Keratinocyte (primary cell): ENCODE data around the gene FBP1. TPM values are rescaled to one million over a fixed set of nuclear protein-coding genes. Genes with fewer than 3 reads are reported as not detected.

Experiments
- DNase-seq: peaks from one replicate; pipeline ENCODE4 v3.0.0-alpha.2; 2011; ENCODE audit warnings: low read depth, missing footprints, low spot score
- FAIRE-seq: peaks from 2 replicates; lab custom pipeline; 2011; peaks lifted over from hg19 to GRCh38; lab: Jason Lieb, UNC
- H2AFZ ChIP-seq: 2 replicates; pipeline ENCODE4 v1.6.0; 2012; ENCODE audit warnings: low read length, control low read depth, inconsistent platforms; ENCODE audit not compliant: control insufficient read depth
- H3K27ac ChIP-seq: 2 replicates; pipeline ENCODE4 v1.5.1; 2011; ENCODE audit warnings: low read length; ENCODE audit not compliant: control insufficient read depth, insufficient read depth
- H3K27me3 ChIP-seq: 3 replicates; pipeline ENCODE4 v1.6.0; 2011; ENCODE audit warnings: low read length; ENCODE audit not compliant: control insufficient read depth, insufficient read depth; ENCODE audit errors: extremely low read depth
- H3K36me3 ChIP-seq, 2 experiments: 2 replicates in 1 of 2; 3 replicates in 1 of 2; pipeline ENCODE4 v1.5.1; 2011; ENCODE audit warnings: low read length in 2 of 2, mild to moderate bottlenecking in 1 of 2; ENCODE audit not compliant: control insufficient read depth in 2 of 2, insufficient read depth in 2 of 2; ENCODE audit errors: extremely low read depth in 1 of 2
- H3K4me1 ChIP-seq: 3 replicates; pipeline ENCODE4 v1.5.1; 2011; ENCODE audit warnings: low read length; ENCODE audit not compliant: control insufficient read depth, insufficient read depth; ENCODE audit errors: extremely low read depth
- H3K4me2 ChIP-seq: 3 replicates; pipeline ENCODE4 v1.6.0; 2011; ENCODE audit warnings: low read depth, low read length; ENCODE audit not compliant: control insufficient read depth, insufficient read depth; ENCODE audit errors: extremely low read depth
- H3K4me3 ChIP-seq, 3 experiments: fragments of 200-600 bp in 1 of 3; sonication (generic) in 1 of 3; 2 replicates in 2 of 3; 3 replicates in 1 of 3; pipeline ENCODE4 v1.5.1; 2011 to 2016; ENCODE audit warnings: low read length in 3 of 3, mild to moderate bottlenecking in 3 of 3, control low read depth in 2 of 3, inconsistent platforms in 1 of 3, low read depth in 1 of 3, mixed read lengths in 1 of 3, mixed run types in 1 of 3, moderate library complexity in 1 of 3; ENCODE audit not compliant: control insufficient read depth in 2 of 3, insufficient read depth in 2 of 3; ENCODE audit errors: extremely low read depth in 1 of 3
- H3K79me2 ChIP-seq: 2 replicates; pipeline ENCODE4 v1.6.0; 2012; ENCODE audit warnings: low read length; ENCODE audit not compliant: control insufficient read depth, insufficient read depth
- H3K9ac ChIP-seq: 3 replicates; pipeline ENCODE4 v1.6.0; 2011; ENCODE audit warnings: low read length; ENCODE audit not compliant: control insufficient read depth, insufficient read depth; ENCODE audit errors: extremely low read depth
- H3K9me1 ChIP-seq: 3 replicates; pipeline ENCODE4 v1.6.0; 2011; ENCODE audit warnings: low read length; ENCODE audit not compliant: control insufficient read depth, insufficient read depth; ENCODE audit errors: extremely low read depth
- H3K9me3 ChIP-seq: 2 replicates; pipeline ENCODE4 v1.5.1; 2012; ENCODE audit warnings: low read depth, low read length; ENCODE audit not compliant: control insufficient read depth
- H4K20me1 ChIP-seq: 3 replicates; pipeline ENCODE4 v1.6.0; 2011; ENCODE audit warnings: low read length; ENCODE audit not compliant: control insufficient read depth, insufficient read depth; ENCODE audit errors: extremely low read depth
- CTCF ChIP-seq, 3 experiments: IDR thresholded peaks in 1 of 3; conservative IDR thresholded peaks in 1 of 3; optimal IDR thresholded peaks in 1 of 3; 2 replicates in 2 of 3; 3 replicates in 1 of 3; pipeline versions ENCODE3 to v1.5.1; 2011; ENCODE audit warnings: low read length in 3 of 3, mild to moderate bottlenecking in 3 of 3, moderate library complexity in 2 of 3, control low read depth in 1 of 3, inconsistent platforms in 1 of 3; ENCODE audit not compliant: insufficient read depth in 2 of 3; ENCODE audit errors: extremely low read depth in 1 of 3
- EZH2 ChIP-seq: IDR thresholded peaks from one replicate; pipeline ENCODE4 v1.6.1; 2012; ENCODE audit warnings: inconsistent platforms, mild to moderate bottlenecking, low read length, moderate library complexity
- dilution Hi-C: fragments of 300-500 bp; cut with MboI; formaldehyde crosslinking; loops from one replicate; pipeline ENCODE4 v1.7.0; 2020; ENCODE audit warnings: low sequenced_read_pairs; ENCODE audit not compliant: extremely low pct_ligation_motif_present
- polyA plus RNA-seq, 5 experiments: library from polyadenylated mRNA; depleted of rRNA in 3 of 5; stranded (reverse) in 3 of 5; stranded (forward) in 1 of 5; unstranded in 1 of 5; fragments of >200 nt; gene quantifications; 1 replicate in 1 of 5; 2 replicates in 3 of 5; 3 replicates in 1 of 5; pipeline versions ENCODE4 v1.2.1 to v1.2.3, GENCODE V29; 2011 to 2012; ENCODE audit warnings: missing spikeins in 2 of 5, low read depth in 1 of 5, low replicate concordance in 1 of 5

Gene FBP1
- polyA plus RNA-seq, 1 donor (not counting 4 experiments of a cell fraction or from before 2014, with no cell fraction given): 0.16 TPM

- no peak overlapping the region for H3K9ac ChIP-seq
- no peaks in the 10 kb centered on the region for H3K9me1 ChIP-seq
- H3K9me3 ChIP-seq: no peaks in the 10 kb centered on the region
- H2AFZ ChIP-seq: no peak overlapping the region
- H3K4me3 ChIP-seq: no peak overlapping the region
- dilution Hi-C loops: no loop called here
- no peak overlapping the region for H3K27ac ChIP-seq
- no peak overlapping the region for H3K4me2 ChIP-seq
- no peaks in the 10 kb centered on the region for H3K79me2 ChIP-seq
- FAIRE-seq (peak; percentile 71), DNase-seq (no peak)
- no peak for TF ChIP-seq EZH2
- no peaks in the 10 kb centered on the region for H3K36me3 ChIP-seq
- H4K20me1 ChIP-seq: no peaks in the 10 kb centered on the region
- no peaks in the 10 kb centered on the region for H3K27me3 ChIP-seq
- H3K4me1 ChIP-seq: peaks cover 24% of the 10 kb centered on the region
Measured at GRCh38 chr9:94632737-94633136, 6.6 kb downstream of the FBP1 start.

- H3K27ac ChIP-seq: no peak overlapping the region
Measured at GRCh38 chr9:94631599-94631998, 7.7 kb downstream of the FBP1 start.

More at GRCh38 chr9:94631599-94631998, 7.7 kb downstream of the FBP1 start:
- dilution Hi-C loops: no loop called here
- no peak overlapping the region for H3K9ac ChIP-seq
- H3K9me3 ChIP-seq: no peaks in the 10 kb centered on the region
- DNase-seq: no peak
- no peaks in the 10 kb centered on the region for H3K79me2 ChIP-seq
- H3K4me2 ChIP-seq: peak overlapping the region; percentile 76
- H3K4me1 ChIP-seq: peaks cover 24% of the 10 kb centered on the region
- peak; percentile 48 for FAIRE-seq
- no peaks in the 10 kb centered on the region for H3K27me3 ChIP-seq
- peak overlapping the region; percentile 89 for H2AFZ ChIP-seq
- no peaks in the 10 kb centered on the region for H4K20me1 ChIP-seq
- no peak for TF ChIP-seq CTCF (optimal IDR thresholded peaks at IDR 0.05 in 1 of 3, IDR thresholded peaks at IDR 0.05 in 1 of 3, conservative IDR thresholded peaks at IDR 0.05 in 1 of 3; ENCODE audit: extremely low read depth in 1 of 3, insufficient read depth in 2 of 3, low read length in 3 of 3)
- TF ChIP-seq EZH2: no peak
- peak overlapping the region in 1 of 3 experiments; percentile 48 for H3K4me3 ChIP-seq
- no peaks in the 10 kb centered on the region for H3K36me3 ChIP-seq
- no peaks in the 10 kb centered on the region for H3K9me1 ChIP-seq
